LNCaP clone FGC (cell line): ENCODE measurements around the gene DDX3X.
"Not testable (repeated sequence)": the region's sequence is repeated elsewhere in the genome, so short reads cannot be mapped to it uniquely, and the experiment has no call there.

Source experiments
- DNase-seq: peaks from one replicate; pipeline ENCODE4 v3.0.0-alpha.2; 2011; ENCODE audit warnings: low read depth
- H3K4me3 ChIP-seq: 2 replicates; pipeline ENCODE4 v1.5.1; 2011; ENCODE audit warnings: mild to moderate bottlenecking, low read depth, low read length, control low read depth
- TF ChIP-seq, protein P1 (sequence below): IDR thresholded peaks from 2 replicates; pipeline ENCODE4 v1.5.1; 2012; ENCODE audit warnings: mild to moderate bottlenecking; ENCODE audit not compliant: control insufficient read depth, insufficient read depth; ENCODE audit errors: extremely low read depth

DDX3X gene

DNA sequence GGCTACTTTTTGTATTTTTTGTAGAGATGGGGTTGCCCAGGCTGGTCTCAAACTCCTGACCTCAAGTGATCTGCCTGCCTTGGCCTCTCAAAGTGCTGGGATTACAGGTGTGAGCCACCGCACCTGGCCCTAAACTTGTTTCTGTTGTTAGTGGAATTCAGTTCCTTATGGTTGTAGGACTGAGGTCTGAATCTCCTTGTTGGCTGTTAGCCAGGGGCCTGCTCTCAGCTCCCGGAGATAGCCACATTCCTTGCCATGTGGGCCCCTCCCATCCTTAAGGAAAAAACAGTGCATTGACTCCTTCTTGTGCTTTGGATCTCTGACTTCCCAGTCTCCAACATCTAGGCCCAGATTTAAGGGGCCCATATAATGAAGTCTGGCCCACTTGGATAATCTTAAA is 63.8 kb downstream of the DDX3X start:
- TF ChIP-seq, protein P1, sequence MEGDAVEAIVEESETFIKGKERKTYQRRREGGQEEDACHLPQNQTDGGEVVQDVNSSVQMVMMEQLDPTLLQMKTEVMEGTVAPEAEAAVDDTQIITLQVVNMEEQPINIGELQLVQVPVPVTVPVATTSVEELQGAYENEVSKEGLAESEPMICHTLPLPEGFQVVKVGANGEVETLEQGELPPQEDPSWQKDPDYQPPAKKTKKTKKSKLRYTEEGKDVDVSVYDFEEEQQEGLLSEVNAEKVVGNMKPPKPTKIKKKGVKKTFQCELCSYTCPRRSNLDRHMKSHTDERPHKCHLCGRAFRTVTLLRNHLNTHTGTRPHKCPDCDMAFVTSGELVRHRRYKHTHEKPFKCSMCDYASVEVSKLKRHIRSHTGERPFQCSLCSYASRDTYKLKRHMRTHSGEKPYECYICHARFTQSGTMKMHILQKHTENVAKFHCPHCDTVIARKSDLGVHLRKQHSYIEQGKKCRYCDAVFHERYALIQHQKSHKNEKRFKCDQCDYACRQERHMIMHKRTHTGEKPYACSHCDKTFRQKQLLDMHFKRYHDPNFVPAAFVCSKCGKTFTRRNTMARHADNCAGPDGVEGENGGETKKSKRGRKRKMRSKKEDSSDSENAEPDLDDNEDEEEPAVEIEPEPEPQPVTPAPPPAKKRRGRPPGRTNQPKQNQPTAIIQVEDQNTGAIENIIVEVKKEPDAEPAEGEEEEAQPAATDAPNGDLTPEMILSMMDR, result no peak
- no peak for DNase-seq
- H3K4me3 ChIP-seq, result no peak overlapping the region

DNA sequence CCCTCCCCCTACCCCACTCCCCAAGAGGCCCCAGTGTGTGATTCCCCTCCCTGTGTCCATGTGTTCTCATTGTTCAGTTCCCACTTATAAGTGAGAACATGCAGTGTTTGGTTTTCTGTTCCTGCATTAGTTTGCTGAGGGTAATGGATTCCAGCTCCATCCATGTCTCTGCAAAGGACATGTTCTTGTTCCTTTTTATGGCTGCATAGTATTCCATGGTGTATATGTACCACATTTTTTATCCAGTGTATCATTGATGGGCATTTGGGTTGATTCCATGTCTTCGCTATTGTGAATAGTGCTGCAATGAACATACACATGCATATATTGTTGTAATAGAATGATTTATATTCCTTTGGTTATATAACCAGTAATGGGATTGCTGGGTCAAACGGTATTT is 68.6 kb downstream of the DDX3X start:
- DNase-seq, H3K4me3 ChIP-seq: not testable (repeated sequence)

DNA sequence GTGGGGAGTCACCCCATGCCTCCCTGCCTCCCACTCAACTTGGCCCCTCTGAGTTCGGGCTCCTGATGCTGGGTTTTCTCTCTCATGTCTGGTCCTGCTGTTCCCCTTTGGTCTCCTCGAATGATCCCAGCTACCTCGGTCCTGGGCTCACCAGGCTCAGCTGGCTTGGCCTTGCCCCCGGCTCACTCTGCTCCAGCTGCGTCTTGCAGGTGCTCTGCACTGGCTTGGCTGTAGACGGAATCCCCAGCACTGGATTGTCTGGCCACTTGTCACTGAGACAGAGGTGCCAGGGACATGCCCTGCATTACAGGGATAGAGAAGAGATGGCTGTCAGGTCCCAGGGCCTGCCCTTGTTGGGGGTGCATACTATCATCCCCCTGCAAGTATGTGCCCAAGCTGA is 71.6 kb downstream of the DDX3X start:
- no peak for DNase-seq
- no peak overlapping the region for H3K4me3 ChIP-seq
- TF ChIP-seq, protein P1, result no peak

DNA sequence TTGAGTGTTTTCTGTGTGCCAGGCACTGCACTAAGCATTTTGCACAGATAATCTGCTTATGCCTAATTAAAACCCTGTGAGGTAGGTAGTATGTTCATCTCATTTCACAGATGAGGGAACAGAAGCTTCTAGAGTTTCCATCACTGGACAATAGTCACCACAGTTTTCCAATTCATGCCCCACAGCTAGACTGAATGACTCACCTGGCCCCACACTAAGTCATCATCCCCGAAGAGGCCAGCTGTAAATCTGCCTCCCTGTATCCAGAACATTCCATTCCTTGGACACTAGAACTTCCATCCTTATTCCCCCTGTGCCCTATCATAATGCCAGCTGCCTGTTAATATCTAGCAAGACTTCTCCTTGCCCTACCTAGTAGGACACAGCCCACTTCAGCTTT is 72.2 kb downstream of the DDX3X start:
- DNase-seq, result no peak
- no peak overlapping the region for H3K4me3 ChIP-seq
- TF ChIP-seq, protein P1, result no peak

DNA sequence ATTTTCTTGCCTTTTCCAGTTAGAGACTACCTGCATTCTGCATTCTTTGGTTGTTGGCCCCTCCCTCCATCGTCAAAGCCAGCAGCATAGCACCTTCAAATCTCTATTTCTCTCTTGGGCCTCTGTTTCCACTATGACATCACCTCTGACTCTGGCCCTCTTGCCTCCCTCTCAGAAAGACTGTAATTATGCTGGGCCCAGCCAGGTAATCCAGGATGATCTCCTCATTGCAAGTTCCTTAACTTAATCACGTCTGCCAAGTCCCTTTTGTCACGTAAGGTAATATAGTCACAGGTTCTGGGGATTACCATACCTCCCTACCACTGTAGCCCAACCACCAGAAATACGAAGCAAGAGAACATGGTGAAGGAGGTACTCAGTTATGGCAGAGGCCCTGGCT is 73.9 kb downstream of the DDX3X start:
- DNase-seq, result no peak
- H3K4me3 ChIP-seq, result no peak overlapping the region
- TF ChIP-seq, protein P1, result no peak

DNA sequence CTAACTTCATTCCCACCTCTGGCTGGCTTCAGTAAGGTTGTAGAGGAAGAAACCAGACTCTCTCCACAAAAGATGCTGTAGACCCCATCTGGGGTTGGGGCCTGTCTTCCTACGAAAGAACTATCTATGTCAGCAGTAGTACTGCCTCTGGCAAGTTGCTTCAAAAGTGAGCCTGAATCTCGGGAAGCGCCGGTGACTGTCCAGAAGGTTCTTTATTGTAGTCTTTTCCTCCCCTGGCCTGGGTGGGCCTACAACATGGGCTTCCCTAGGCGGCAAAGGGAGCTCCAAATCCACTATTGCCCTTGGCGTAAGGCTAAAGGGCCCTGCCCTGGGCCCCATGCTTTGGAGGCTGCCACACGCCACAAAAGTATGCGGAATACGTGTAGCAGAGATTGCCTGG is 74.6 kb downstream of the DDX3X start:
- H3K4me3 ChIP-seq, result no peak overlapping the region
- DNase-seq, result no peak
- TF ChIP-seq, protein P1, result no peak

DNA sequence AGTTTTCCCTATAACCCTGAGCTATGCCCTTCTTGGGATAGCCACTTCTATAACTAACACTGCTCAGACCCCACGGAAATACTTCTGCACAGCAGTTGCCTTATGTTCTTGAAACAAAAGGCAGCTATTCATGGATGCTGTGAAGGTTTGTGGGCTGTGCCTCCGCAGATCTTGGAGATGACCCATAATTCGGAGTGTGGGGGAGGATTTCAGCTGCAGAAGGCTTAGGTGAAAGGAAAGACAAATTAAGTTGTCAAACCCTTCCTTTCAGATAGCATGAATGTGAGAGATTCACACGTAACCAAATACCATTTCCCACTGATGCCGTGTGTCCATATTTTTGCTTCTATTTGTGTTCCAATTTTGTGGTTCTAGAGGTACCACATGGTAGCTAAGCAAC is 75.0 kb downstream of the DDX3X start:
- no peak for DNase-seq
- TF ChIP-seq, protein P1, result no peak
- no peak overlapping the region for H3K4me3 ChIP-seq

DNA sequence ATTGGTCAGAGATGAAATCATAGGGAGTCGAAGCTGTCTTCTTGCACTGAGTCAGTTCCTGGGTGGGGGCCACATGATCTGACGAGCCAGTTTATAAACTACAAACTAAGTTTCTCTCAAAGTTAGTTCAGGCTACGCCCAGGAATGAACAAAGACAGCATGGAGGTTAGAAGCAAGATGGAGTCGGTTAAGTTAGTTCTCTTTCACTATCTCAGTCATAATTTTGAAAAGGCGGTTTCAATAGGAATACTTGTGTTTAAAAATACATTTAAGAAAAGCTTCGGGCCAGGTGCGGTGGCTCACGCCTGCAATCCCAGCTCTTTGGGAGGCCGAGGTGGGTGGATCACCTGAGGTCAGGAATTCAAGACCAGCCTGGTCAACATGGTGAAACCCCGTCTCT is 77.3 kb downstream of the DDX3X start:
- DNase-seq, H3K4me3 ChIP-seq: not testable (repeated sequence)
